ENCODE data around the gene TAS2R41.
"Not testable (repeated sequence)": the region's sequence is repeated elsewhere in the genome, so short reads cannot be mapped to it uniquely, and the experiment has no call there.

TAS2R41 gene

DNA sequence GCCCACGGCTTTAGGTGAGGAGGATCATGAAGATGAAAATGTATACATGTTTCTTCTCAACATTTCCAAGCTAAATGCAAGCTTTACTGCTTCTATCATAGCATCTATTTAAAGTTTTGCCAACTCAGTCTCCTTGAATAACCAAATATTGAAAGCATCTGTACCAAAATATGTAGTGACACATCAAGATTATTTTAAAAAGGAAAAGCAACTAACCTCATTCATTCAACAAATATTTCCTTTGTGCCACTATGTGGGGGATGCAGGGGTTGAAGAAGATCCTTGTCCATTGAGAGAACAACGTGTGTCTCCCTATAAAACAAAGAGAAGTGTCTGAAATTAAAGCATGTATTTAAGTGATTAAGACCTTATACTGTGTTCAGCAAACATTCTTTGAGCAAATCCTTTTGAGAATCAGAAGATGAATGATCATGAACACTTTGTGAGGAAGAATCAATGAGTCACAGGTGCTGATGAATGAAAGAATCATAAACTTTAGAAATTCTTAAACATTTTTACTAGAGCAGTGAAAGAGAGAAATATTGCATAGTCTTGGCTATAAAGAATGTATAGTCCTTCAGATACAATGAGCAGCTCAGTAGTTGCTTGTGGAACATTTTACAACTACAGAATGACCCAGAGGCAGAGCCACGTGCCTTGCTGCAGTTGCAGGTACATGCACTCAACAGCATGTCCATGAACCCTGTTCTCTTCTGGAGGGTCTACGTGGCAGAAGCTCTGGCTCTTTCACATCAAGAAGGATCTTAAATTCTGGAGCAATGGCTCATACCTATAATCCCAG lies 20.5 kb upstream of the TAS2R41 start:
- DNase-seq: no peak

DNA sequence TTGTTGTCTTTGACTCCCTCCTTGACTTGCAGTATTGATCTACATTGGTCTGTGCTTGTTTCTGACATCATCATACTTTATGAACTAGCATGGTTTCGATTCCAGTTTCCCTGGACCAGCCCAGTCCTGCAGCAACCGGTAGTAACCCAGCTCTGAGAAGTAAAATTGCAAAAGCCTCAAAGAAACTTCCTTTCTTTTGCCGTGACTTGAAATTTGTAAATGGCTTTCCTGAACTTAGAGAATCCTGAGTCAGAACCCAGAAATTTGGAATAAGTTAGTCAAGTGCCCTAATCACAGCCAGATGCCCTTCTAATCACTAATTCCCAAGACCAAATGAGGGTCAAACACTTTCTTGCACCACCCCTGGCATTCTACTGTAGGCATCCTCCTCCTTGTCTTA lies 19.4 kb upstream of the TAS2R41 start:
- no peak for DNase-seq

DNA sequence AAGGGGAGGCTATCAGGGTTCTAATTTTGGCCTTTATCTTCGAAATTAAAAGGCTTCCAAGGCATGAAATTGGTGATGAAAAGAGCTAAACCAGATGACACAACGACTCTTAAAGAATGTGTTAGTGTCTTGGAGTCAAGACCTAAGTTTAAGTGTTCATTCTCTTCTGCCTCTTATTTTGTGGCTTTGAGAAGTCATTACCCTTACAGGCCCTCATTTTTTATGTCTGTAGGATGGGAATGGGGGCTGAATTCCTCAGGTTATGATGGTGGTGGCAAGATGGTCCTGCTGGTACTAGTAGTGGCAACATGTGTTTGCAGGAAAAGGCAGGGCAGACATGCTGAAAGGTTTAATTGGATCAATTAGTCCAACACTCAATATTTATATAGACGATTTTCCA lies 19.0 kb upstream of the TAS2R41 start:
- no peak for DNase-seq

DNA sequence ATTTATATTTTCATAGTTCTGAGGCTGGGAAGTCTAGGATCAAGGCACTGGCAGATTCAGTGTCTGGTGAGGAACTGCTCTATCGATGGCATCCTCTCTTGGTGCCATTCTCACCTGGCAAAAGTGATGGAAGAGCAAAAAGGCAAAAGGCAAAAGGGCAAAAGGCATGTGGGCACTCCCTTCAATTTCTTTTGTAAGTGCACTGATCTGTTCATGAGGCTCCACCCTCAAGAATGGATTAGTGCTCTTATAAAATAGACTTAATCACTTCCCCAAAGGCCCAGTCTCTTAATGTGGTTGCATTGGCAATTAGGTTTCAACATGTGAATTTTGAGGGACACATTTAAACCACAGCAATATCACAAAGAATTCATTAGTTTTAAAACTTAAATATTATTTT lies 18.3 kb upstream of the TAS2R41 start:
- DNase-seq: no peak

DNA sequence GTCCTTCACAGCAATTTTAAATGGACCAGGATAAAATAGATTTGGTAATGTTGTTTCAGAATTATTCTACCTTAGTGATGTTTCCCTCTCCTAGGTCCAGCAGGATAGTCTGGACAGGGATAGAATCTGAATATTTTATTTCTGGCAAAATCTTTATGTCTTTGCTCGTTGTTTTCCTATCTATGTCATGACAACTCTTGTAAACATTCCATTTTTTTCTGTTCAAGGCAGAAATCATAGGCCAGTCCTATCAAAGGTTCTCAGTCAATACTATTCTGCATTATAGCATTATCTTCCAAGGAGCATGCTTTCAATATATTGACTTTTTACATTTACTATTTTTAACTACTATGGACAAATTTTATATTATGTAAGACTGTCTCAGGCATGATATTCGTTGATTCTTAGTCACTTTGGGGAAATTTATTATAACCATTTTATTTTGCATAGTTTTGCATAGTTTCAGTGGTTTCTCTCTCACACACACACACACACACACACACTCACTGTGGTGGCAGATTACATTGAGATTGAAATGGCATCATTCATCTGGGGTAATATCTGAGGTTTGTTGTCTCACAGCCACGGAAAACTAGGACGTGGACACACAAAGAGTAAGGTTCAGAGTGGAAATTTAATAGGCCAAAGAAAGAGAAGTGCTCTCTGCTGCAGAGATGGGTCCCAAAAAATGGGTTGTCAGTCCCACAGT lies 17.2 kb upstream of the TAS2R41 start:
- no peak for DNase-seq

DNA sequence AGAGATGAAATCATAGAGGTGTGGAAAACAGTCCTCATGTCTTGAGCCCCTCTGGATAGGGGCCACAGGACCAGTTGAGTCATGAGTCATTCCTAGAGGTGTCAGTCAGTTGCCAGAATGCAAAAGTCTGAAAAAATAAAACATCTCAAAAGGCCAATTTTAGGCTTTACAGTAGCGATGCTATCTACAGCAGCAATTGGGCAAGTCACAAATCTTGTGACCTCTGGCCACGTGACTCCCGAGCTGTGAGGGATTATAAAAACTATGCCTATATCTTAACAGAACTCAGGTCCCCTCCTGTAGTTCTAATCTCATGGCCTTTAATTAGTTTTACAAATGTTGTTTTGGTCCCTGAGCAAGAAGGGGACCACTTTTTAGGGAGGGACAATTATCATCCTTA lies 15.6 kb upstream of the TAS2R41 start:
- DNase-seq: no peak

DNA sequence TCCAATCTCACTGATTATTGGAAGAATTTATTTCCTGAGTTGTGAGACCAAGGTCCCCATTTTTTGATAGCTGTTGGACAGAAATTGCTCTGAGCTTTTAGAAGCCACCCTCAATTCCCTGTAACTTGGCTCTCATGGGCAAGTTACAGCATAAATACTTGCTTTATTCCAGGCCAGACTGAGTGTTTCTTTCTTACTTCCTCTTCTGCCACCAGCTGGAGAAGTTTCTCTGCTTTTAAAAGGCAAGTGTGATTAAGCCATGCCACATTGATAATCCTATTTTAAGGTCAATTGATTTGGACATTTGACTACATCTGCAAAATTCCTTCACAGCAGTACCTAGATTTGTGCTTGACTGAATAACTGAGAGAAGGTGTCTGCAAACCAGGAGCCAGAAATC lies 14.1 kb upstream of the TAS2R41 start:
- no peak for DNase-seq

DNA sequence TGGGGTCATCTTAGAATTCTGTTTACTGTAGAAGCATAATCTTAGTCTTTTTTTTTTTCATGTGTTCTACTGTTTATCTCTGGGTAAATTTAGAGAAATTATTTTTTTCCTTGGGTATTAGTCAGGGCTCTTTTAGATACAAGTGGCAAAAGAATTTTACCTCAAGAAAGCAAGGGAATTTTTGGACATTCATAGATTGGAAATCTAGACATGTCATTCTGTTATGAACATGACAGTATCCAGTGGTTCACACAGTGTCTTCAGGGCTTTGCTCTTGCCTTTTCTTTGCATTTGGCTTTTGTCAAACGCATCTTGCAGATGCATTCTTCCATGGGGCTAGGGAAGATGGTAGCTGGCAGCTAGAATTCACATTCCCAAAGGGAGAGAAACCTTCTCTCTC lies 13.7 kb upstream of the TAS2R41 start:
- DNase-seq: no peak

DNA sequence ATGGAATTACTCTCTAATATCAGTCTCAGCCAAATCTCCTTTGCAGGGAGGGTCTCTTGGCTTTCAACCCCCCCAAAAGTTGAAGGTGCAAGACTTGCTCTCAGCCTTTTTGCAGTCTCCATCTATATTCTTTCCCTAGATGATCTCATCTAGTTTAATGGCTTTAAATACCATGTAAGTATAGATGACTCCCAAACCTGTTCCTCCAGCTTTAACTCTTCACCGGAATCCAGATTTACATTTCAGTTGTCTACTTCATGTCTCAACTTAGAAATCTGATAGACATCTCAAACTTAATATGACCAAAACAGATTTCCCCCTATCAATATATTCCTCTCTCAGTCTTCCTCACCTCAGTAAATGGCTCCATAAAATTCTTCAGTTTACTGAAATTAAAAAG lies 9.9 kb upstream of the TAS2R41 start:
- no peak for DNase-seq

DNA sequence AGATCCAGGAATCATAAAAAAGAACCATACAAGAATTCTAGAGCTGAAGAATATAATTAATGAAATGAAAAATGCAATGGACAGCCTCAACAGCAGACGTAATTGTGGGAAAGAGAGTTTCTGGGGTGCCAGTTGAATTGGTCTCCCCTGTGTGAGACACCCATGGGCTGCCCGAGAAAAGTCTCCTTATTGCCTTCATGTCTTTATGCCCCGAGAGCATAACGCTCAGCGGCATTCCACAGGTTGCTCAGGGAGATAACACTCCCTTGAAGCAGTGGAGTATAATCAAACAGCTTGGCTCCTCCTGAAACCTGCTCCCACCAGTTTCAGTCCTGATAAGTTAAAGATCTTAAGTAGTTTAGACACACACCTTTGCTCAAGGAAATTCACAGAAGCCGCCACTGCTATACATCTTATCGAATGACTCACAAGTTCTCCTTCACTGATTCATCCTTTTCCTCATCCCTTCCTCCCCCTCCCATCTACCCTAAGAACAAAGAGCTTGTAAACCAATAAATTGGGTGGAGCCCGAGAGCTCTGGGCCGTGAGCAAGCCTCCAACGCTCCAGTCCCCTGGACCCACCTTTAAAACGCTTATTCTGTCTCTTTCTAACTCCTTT lies 5.5 kb upstream of the TAS2R41 start:
- not testable (repeated sequence) for DNase-seq

DNA sequence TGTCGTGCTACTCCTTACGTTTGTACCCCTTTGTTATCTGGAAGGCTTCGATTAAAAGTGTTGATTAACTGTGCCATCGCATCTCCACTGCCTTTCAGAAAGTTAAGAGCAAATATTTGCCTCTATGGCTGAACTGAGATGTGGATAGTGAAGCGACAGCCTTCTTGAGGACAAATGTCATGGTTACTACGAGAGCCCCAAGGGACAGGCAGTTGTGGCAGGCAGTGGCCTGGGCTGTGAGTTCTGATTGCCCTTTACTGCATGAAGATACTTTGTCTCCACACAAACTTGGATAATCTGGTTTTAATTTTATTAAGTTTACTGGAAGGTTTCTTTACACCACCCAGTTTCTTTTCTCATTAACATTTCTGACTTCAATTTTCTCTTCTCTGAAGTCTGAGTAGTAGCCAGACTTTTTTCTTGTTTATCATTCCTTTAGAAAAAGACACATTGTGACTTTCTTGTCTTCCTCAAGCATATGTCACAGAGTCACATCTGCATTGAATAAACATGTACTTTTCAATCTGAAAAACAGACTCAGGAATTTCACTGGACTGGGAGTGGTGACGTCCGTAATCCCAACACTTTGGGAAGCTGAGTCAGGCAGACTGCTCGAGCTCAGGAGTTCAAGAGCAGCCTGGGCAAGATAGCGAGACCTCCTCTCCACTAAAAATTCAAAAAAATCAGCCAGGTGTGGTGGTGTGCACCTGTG lies 1.5 kb downstream of the TAS2R41 start:
- DNase-seq: no peak

DNA sequence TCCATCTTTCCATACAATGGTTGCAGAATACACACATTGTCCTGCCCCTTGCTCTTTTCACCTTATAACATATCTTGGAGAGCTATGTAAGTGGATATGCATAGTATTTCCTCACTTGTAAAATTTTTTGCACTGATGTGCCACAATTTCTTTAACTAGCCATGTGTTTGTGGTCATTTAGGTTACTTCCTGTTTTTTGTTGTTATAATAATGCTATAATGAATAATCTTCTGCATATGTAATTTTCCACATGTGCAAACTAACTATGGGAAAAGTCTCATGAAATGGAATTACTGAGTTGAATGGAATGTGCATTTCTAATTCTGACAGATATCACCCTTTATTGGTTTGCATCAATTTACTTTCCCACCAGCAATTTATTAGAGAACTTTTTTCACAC lies 2.8 kb downstream of the TAS2R41 start:
- no peak for DNase-seq

DNA sequence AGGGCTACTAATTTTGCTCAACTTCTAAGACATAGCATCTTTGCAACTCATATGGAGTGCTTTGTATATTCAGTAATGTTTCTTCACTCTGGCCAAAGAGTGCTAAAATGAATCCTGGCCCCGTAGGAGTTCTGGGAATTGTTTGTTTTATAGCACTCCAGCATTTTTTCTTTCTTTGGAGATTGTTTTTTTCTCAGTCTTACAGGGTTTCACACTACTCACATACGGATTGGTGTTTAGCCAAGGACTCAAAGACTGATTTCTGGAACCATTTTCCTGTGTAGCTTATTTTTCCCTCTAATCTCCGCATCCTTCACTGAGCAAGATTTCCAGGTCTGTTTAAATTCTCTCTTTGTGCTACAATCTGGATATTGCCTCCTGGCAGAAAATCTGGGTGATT lies 6.4 kb downstream of the TAS2R41 start:
- no peak for DNase-seq

DNA sequence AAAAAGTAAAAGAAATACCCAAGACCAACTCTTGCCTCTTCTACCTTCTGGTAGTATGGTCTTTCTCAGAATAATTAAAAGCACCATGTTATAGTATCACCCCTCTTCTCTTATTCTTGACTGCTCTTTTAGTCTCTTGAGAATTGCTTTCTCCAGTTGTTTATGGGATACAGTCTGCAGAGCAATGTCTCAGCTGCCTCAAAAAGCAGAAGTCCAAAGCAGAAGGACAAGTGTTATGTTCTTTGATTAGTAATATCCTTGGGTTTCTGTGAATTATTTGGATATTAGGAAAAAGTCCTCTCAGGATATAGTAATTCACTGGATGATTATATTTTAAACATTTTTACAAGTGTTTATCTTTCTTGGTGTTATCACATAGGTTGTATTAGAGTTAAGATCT lies 7.4 kb downstream of the TAS2R41 start:
- DNase-seq: no peak

DNA sequence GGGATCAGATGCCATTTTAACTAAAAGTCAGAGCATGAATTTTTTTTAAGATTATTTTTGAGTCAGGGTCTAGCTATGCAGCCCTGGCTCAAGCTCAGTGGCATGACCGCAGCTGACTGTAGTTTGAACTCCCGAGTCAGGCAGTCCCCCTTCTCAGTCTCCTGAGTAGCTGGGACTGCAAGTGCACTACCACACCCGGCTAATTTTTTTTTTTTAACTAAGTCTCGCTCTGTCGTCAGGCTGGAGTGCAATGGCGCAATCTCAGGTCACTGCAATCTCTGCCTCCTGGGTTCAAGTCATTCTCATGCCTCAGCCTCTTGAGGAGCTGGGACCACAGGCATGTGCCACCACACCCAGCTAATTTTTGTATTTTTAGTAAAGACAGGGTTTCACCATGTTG lies 7.8 kb downstream of the TAS2R41 start:
- no peak for DNase-seq

DNA sequence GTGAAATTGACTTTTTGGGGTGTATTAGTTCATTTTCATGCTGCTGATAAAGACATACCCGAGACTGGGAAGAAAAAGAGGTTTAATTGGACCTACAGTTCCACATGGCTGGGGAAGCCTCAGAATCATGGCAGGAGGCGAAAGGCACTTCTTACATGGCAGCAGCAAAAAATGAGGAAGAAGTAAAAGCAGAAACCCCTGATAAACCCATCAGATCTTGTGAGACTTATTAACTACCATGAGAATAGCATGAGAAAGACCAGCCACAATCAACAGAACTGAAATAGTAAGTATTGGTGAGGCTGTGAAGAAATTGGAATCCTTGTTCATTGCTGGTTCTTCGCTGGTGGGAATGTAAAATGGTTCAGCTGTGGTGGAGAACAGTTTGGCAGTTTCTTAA lies 8.6 kb downstream of the TAS2R41 start:
- DNase-seq: not testable (repeated sequence)

DNA sequence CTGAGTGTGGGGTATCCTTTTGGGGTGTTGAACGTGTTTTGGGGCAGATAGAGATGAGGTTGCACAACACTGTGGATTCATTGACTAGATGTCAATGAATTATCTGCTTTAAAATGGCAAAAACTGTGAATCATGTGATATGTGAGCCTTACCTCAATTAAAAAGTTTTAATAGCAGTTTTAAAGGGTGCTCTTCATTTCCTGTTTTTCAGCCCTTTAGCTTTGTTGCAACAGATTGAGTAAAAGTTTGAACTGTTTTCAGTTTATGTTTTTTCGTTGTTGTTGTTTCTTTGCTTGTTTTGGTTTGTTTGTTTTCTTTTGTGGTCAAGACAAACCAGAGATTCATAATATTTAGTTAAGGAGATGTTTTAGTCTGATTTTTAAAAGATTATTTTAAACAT lies 9.4 kb downstream of the TAS2R41 start:
- no peak for DNase-seq

DNA sequence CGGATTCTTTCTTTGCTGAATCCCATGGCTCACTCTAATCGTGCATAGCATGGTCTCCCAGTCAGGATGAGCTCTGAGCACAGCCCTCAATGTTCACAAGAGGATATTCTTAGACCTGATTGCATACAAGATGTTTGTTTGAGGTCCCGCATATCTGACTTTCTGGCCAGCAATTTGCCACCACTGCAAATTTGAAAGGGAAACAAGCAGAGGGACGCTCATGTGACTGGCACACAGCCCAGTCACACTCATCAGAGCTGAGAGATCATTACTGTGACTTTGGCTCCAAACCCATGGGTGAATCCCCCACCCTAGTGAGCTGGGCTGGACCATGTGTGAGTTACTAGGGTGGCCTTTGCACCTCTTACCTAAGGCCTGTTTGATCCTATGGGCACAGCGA lies 9.9 kb downstream of the TAS2R41 start:
- DNase-seq: no peak

DNA sequence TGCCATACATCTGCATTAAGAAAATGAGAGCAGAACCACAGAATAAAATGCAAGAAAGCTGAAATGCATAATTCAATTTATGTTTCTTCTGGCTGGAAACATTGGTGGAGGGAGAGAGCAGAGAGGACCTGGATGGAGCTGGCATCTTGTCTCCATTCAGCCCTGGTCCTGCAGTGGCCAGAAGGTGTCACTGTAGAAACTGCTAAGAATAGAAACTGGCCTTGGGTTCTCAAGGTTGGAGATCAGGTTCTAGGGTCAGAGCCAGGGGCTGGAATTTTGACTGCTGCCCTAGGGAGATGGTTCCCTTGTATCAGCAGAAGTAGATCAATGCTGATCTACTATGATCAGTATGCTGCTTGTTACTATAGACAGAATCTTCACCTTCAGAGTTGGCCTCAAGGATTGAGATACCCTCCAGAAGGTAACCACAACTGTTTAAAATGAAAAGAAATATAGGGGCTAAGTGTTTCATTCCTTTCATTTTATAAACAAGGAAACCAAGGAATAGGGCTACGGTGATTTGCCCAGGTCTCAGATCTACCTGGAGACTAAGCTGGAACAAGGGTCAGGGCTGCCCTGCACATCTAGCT lies 13.1 kb downstream of the TAS2R41 start:
- DNase-seq: no peak

DNA sequence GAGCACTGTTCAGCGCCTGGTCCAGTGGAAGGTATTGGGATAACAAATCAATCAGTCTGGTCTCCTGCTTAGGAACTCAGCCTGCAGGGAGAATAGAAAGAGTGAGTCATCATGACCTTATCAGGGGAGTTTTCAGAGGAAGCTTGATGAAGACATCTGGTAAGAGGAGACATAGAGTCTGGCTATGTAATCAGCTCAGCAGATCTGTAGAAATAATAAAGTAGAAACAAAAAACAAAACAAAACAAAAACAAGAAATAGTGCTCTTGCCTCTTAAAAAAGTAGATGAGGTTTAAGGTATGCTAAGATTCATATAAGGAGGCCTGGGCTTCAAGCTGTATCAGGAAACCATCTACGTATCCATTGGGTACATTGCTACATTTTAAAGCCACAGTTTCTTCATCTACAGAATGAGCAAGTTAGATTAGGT lies 14.4 kb downstream of the TAS2R41 start:
- no peak for DNase-seq

DNA sequence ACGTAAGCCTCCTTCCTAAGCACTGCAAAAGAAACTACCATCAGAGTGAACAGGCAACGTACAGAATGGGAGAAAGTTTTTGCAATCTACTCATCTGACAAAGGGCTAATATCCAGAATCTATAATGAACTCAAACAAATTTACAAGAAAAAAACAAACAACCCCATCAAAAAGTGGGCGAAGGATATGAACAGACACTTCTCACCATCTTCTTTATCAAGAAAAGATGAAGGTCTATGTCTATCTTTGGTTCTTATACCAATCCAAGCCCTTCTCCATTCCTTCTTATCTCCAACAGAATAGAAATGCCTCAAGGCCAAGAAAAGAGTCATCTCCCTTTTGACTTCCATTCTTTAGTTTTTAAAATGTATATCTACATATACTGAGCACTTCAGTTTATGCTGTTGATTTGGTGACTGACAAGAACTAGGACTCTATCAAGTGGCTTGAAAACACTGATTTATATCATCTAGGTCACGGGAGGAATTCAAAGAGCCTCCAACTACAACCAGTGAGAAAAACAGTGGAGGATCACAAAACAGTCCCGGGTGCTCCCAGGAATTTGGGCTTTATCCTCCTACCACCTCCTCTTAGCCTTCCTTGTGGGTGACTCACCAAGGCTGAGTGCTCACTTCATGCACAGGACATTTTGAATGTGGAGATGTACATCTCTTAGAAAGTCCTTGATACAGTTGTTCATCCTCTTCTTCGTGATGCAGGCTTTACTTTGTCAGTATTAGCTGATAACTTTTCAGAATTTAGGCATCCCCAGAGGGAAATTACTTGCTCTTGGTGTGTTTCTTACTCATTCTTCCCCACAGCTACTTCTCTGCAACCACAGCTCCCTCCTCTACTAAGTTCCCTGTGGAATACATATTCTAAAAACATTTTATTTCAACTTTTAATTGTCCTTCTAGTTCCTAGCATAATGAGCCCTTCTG lies 15.4 kb downstream of the TAS2R41 start:
- DNase-seq: no peak

DNA sequence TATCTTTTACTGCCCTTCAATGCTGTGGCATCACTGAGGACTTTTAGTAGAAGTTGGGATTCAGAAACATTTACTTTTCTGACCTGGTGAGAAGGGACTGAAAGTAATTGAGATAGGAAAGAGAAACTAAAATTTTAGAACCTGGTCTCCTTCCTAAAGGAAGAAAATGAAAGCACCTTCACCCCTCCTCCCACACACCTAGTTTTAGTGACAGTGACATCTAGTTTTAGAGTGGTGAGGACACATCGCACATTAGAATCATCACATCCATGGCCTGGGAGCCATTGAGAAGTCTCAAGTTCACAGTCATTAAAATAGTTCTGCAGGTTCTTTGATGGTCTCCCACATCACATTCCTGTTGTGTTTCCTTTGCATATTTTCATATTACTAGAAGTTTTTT lies 16.1 kb downstream of the TAS2R41 start:
- no peak for DNase-seq
